CD4-positive, CD25-positive, alpha-beta regulatory T cell (primary cell): ENCODE data around the gene MYO16. TPM values are rescaled to one million over a fixed set of nuclear protein-coding genes. Genes with fewer than 3 reads are reported as not detected.

ENCODE experiments used
- ATAC-seq, 2 donors: fragments of 150-1000 bp; cut with Tn5 transposase; one replicate each; pipeline ENCODE4 v1.10.0; 2021; ENCODE audit warnings: low read depth in 2 of 2, moderate number of reproducible peaks in 2 of 2, moderate library complexity in 1 of 2
- DNase-seq, 3 donors: peaks; one replicate each; pipeline versions ENCODE4 v3.0.0 to v3.0.0-alpha.2; 2012 to 2022; ENCODE audit warnings: mixed read lengths in 1 of 3
- H3K27ac ChIP-seq: one replicate; pipeline ENCODE4 v1.7.0; 2013; ENCODE audit warnings: mild to moderate bottlenecking, low read length; ENCODE audit not compliant: insufficient read depth, poor library complexity, severe bottlenecking
- H3K27me3 ChIP-seq: one replicate; pipeline ENCODE4 v1.7.0; 2013; ENCODE audit warnings: low read length; ENCODE audit not compliant: control insufficient read depth, insufficient read depth
- H3K36me3 ChIP-seq: one replicate; pipeline ENCODE4 v1.7.0; 2013; ENCODE audit warnings: mild to moderate bottlenecking, low read length, moderate library complexity; ENCODE audit not compliant: control insufficient read depth, insufficient read depth
- H3K4me1 ChIP-seq: 2 replicates; pipeline ENCODE4 v1.7.0; 2013; ENCODE audit warnings: mild to moderate bottlenecking, low read length; ENCODE audit not compliant: insufficient read depth, control insufficient read depth, poor library complexity, severe bottlenecking
- H3K4me3 ChIP-seq: one replicate; pipeline ENCODE4 v1.7.0; 2013; ENCODE audit warnings: low read depth, mild to moderate bottlenecking, low read length, moderate library complexity
- H3K9me3 ChIP-seq, 2 experiments: 1 replicate in 1 of 2; 2 replicates in 1 of 2; pipeline ENCODE4 v1.7.0; 2013; ENCODE audit warnings: low read length in 2 of 2, mild to moderate bottlenecking in 1 of 2, moderate library complexity in 1 of 2; ENCODE audit not compliant: control insufficient read depth in 2 of 2
- H3K27ac Mint-ChIP-seq, 3 donors: one replicate each; pipeline ENCODE4 v1.8.0; 2020 to 2022; ENCODE audit warnings: mild to moderate bottlenecking in 3 of 3, mixed read lengths in 3 of 3, moderate library complexity in 2 of 3
- H3K27me3 Mint-ChIP-seq: one replicate; pipeline ENCODE4 v1.8.0; 2022; ENCODE audit warnings: mild to moderate bottlenecking, mixed read lengths
- H3K36me3 Mint-ChIP-seq: one replicate; pipeline ENCODE4 v1.8.0; 2020; ENCODE audit warnings: mixed read lengths
- H3K4me1 Mint-ChIP-seq, 4 donors: one replicate each; pipeline ENCODE4 v1.8.0; 2020 to 2022; ENCODE audit warnings: mixed read lengths in 4 of 4, mild to moderate bottlenecking in 1 of 4
- H3K4me3 Mint-ChIP-seq, 4 donors: one replicate each; pipeline ENCODE4 v1.8.0; 2020 to 2022; ENCODE audit warnings: mild to moderate bottlenecking in 4 of 4, mixed read lengths in 4 of 4, moderate library complexity in 3 of 4
- H3K9me3 Mint-ChIP-seq, 7 donors: one replicate each; pipeline ENCODE4 v1.8.0; 2020 to 2022; ENCODE audit warnings: mixed read lengths in 7 of 7, mild to moderate bottlenecking in 3 of 7, moderate library complexity in 2 of 7
- polyA plus RNA-seq, 4 donors: library from polyadenylated mRNA; unstranded; fragments of 300-500 nt; fragmentation: Illumina TruSeq; gene quantifications; one replicate each; pipeline ENCODE4 v1.2.3, GENCODE V29; 2021
- total RNA-seq: library from RNA; stranded (reverse); gene quantifications from one replicate; pipeline ENCODE4 v1.2.3, GENCODE V29; 2022

Gene MYO16
- total and polyA plus RNA-seq, 5 donors from 2014 or later: 0.08 to 2.3 (median 0.29) TPM

- H3K36me3 Mint-ChIP-seq: no peaks in the 10 kb centered on the region
- H3K4me3 Mint-ChIP-seq: no peak overlapping the region
- peaks cover 0 to 4% (median 2%) of the 10 kb centered on the region in 7 donors for H3K9me3 Mint-ChIP-seq
- Histone ChIP-seq H3K9me3 (no peaks in the 10 kb centered on the region), H3K36me3 (no peaks in the 10 kb centered on the region), H3K27ac (no peak overlapping the region), H3K4me1 (no peaks in the 10 kb centered on the region), H3K4me3 (no peak overlapping the region), H3K27me3 (no peaks in the 10 kb centered on the region)
- ATAC-seq: no peak
- DNase-seq: no peak
- H3K27me3 Mint-ChIP-seq: no peaks in the 10 kb centered on the region
- H3K4me1 Mint-ChIP-seq: no peaks in the 10 kb centered on the region
- no peak overlapping the region for H3K27ac Mint-ChIP-seq
Observed at GRCh38 chr13:108707584-108707983, 78.2 kb downstream of the MYO16 start.

GRCh38 chr13:108708921-108709320 lies 79.5 kb downstream of the MYO16 start:
- Histone ChIP-seq H3K27me3 (no peaks in the 10 kb centered on the region), H3K9me3 (no peaks in the 10 kb centered on the region), H3K27ac (no peak overlapping the region), H3K4me1 (no peaks in the 10 kb centered on the region), H3K36me3 (no peaks in the 10 kb centered on the region), H3K4me3 (no peak overlapping the region)
- H3K27ac Mint-ChIP-seq: no peak overlapping the region
- H3K4me1 Mint-ChIP-seq: no peaks in the 10 kb centered on the region
- H3K36me3 Mint-ChIP-seq: no peaks in the 10 kb centered on the region
- no peak overlapping the region for H3K4me3 Mint-ChIP-seq
- ATAC-seq (no peak), DNase-seq (no peak)
- H3K27me3 Mint-ChIP-seq: no peaks in the 10 kb centered on the region
- peaks cover 0 to 4% (median 0%) of the 10 kb centered on the region in 7 donors for H3K9me3 Mint-ChIP-seq

GRCh38 chr13:108711386-108711785 lies 82.0 kb downstream of the MYO16 start:
- Mint-ChIP-seq H3K9me3 (peaks cover 0 to 4% (median 0%) of the 10 kb centered on the region in 7 donors), H3K4me1 (no peaks in the 10 kb centered on the region), H3K4me3 (no peak overlapping the region), H3K27me3 (peaks cover 5% of the 10 kb centered on the region), H3K27ac (no peak overlapping the region), H3K36me3 (no peaks in the 10 kb centered on the region)
- Histone ChIP-seq H3K27me3 (no peaks in the 10 kb centered on the region), H3K4me1 (no peaks in the 10 kb centered on the region), H3K27ac (no peak overlapping the region), H3K9me3 (no peaks in the 10 kb centered on the region), H3K36me3 (no peaks in the 10 kb centered on the region), H3K4me3 (no peak overlapping the region)
- ATAC-seq (no peak), DNase-seq (no peak)

GRCh38 chr13:108725471-108725870 lies 96.1 kb downstream of the MYO16 start:
- Histone ChIP-seq H3K36me3 (no peaks in the 10 kb centered on the region), H3K9me3 (no peaks in the 10 kb centered on the region), H3K4me1 (no peaks in the 10 kb centered on the region), H3K4me3 (no peak overlapping the region), H3K27me3 (no peaks in the 10 kb centered on the region), H3K27ac (no peak overlapping the region)
- DNase-seq: no peak
- H3K4me3 Mint-ChIP-seq: no peak overlapping the region
- no peak for ATAC-seq
- no peaks in the 10 kb centered on the region for H3K36me3 Mint-ChIP-seq
- no peak overlapping the region for H3K27ac Mint-ChIP-seq
- H3K27me3 Mint-ChIP-seq: no peaks in the 10 kb centered on the region
- H3K4me1 Mint-ChIP-seq: no peaks in the 10 kb centered on the region
- no peaks in the 10 kb centered on the region for H3K9me3 Mint-ChIP-seq

GRCh38 chr13:108728370-108728769 lies 99.0 kb downstream of the MYO16 start:
- peaks cover 0 to 1% (median 0%) of the 10 kb centered on the region in 7 donors for H3K9me3 Mint-ChIP-seq
- no peaks in the 10 kb centered on the region for H3K27me3 Mint-ChIP-seq
- H3K36me3 Mint-ChIP-seq: no peaks in the 10 kb centered on the region
- ATAC-seq (no peak), DNase-seq (no peak)
- H3K4me3 ChIP-seq: no peak overlapping the region
- H3K36me3 ChIP-seq: no peaks in the 10 kb centered on the region
- no peaks in the 10 kb centered on the region for H3K4me1 ChIP-seq
- H3K4me1 Mint-ChIP-seq: no peaks in the 10 kb centered on the region
- H3K4me3 Mint-ChIP-seq: no peak overlapping the region
- no peaks in the 10 kb centered on the region for H3K27me3 ChIP-seq
- H3K27ac Mint-ChIP-seq: no peak overlapping the region
- no peaks in the 10 kb centered on the region for H3K9me3 ChIP-seq
- H3K27ac ChIP-seq: no peak overlapping the region

GRCh38 chr13:108733022-108733560 lies 103.7 kb downstream of the MYO16 start:
- no peak overlapping the region for H3K27ac Mint-ChIP-seq
- H3K4me1 Mint-ChIP-seq: no peaks in the 10 kb centered on the region
- H3K9me3 Mint-ChIP-seq: peaks cover 0 to 4% (median 0%) of the 10 kb centered on the region in 7 donors
- H3K36me3 ChIP-seq: no peaks in the 10 kb centered on the region
- H3K9me3 ChIP-seq: no peaks in the 10 kb centered on the region
- no peaks in the 10 kb centered on the region for H3K27me3 Mint-ChIP-seq
- H3K36me3 Mint-ChIP-seq: no peaks in the 10 kb centered on the region
- no peaks in the 10 kb centered on the region for H3K27me3 ChIP-seq
- no peaks in the 10 kb centered on the region for H3K4me1 ChIP-seq
- H3K4me3 ChIP-seq: no peak overlapping the region
- DNase-seq (no peak), ATAC-seq (no peak)
- H3K27ac ChIP-seq: no peak overlapping the region
- H3K4me3 Mint-ChIP-seq: no peak overlapping the region

- no peaks in the 10 kb centered on the region for H3K4me1 Mint-ChIP-seq
- ATAC-seq: no peak
Observed at GRCh38 chr13:108734676-108735075, 105.3 kb downstream of the MYO16 start.

GRCh38 chr13:108741930-108742329 lies 112.5 kb downstream of the MYO16 start:
- ATAC-seq: no peak
- H3K4me3 ChIP-seq: no peak overlapping the region
- H3K4me1 ChIP-seq: no peaks in the 10 kb centered on the region
- no peak for DNase-seq
- H3K36me3 ChIP-seq: no peaks in the 10 kb centered on the region
- H3K36me3 Mint-ChIP-seq: no peaks in the 10 kb centered on the region
- H3K9me3 Mint-ChIP-seq: peaks cover 0 to 5% (median 4%) of the 10 kb centered on the region in 7 donors
- H3K9me3 ChIP-seq: no peaks in the 10 kb centered on the region
- no peaks in the 10 kb centered on the region for H3K4me1 Mint-ChIP-seq
- H3K27ac ChIP-seq: no peak overlapping the region
- no peak overlapping the region for H3K27ac Mint-ChIP-seq
- no peaks in the 10 kb centered on the region for H3K27me3 ChIP-seq
- H3K27me3 Mint-ChIP-seq: peaks cover 4% of the 10 kb centered on the region
- H3K4me3 Mint-ChIP-seq: no peak overlapping the region

More at GRCh38 chr13:108734676-108735075, 105.3 kb downstream of the MYO16 start:
- no peaks in the 10 kb centered on the region for H3K27me3 ChIP-seq
- no peaks in the 10 kb centered on the region for H3K4me1 ChIP-seq
- Mint-ChIP-seq H3K27ac (no peak overlapping the region), H3K36me3 (no peaks in the 10 kb centered on the region), H3K27me3 (no peaks in the 10 kb centered on the region), H3K9me3 (peaks cover 0 to 5% (median 0%) of the 10 kb centered on the region in 7 donors), H3K4me3 (no peak overlapping the region)
- no peak overlapping the region for H3K27ac ChIP-seq
- H3K4me3 ChIP-seq: no peak overlapping the region
- DNase-seq: no peak
- H3K36me3 ChIP-seq: no peaks in the 10 kb centered on the region
- H3K9me3 ChIP-seq: no peaks in the 10 kb centered on the region
